Inflammatory macrophage treated with lipopolysaccharide for 4 hours (primary cell): ENCODE data around the gene HTRA3.

ENCODE experiments used
- DNase-seq: peaks from one replicate; pipeline ENCODE4 v3.0.0-alpha.2; 2020

HTRA3 gene

DNA sequence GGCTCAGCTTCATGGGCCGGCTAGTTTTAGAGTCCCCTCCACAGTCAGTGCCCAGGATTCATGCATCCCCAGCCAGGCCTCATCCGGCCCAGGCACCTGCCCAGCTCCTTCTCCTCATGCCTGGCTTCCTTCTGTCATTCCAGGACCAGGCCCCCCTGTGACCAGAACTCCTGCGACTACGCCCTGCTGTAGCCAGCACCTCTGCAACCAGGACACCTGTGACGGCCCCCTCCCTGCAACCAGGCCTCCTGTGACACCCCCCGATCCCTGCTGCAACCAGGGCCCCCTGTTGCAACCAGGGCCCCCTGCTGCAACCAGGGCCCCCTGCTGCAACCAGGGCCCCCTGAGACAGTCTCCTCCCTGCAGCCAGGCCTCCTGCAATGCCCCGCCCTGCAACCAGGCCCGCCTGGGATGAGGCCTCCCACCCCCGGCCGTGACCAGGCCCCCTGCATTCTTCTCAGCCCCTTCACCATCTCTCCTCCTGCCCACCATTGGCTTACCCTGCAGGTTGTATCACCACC lies 46.8 kb downstream of the HTRA3 start:
- no peak for DNase-seq

DNA sequence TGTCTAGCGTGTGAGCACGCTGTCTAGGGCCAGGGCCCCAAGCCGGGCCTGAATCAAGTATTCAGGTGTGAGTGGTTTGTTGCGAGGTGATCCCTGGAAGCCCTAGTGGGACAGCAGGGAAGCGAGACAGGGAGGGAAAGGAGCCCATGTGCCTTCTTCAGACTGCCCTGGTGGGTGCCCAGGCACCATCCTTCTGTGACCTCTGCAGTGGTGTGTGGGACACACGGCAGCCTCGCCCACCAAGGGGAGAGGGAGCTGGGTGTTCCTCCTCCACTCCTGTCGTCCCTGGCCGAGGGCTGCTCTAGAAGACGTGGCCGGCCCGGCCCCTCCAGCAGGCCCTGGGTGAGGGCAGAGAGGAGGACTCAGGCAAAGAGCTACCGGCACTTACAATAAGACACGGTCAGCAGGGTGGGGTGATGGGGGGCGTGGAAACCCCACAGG lies 47.4 kb downstream of the HTRA3 start:
- DNase-seq = no peak

DNA sequence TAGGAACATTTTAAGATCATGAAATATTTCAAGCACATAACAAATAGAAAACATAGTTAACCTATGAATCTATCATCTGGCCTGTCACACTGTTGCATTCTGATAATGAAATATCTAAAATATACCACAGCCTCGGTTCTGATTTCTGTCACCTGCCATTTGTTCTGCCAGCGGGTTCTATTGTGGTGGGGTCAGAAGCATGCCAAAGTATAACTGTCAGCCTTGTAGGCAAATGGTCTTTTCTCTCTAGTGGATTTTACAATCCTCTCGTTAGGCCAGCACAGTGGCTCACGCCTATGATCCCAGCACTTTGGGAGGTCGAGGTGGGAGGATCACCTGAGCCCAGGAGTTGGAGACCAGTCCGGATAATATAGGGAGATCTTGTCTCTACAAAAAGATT lies 47.9 kb downstream of the HTRA3 start:
- DNase-seq = no peak

DNA sequence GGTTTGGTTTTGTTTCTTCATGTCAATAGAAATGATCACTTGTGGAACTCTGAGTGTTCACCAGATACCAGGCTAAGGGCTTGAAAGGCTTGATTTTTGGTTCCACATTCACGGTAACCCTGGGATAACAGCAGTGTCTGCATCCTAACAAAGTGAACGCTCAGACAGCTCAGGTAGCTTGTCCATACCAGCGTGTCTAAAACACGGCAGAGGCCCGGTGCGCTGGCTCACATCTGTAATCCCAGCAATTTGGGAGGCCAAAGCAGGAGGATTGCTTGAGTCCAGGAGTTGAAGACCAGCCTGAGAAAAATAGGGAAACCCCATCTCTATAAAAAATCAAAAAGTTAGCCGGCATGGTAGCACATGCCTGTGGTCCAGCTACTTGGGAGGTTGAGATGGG lies 49.0 kb downstream of the HTRA3 start:
- no peak for DNase-seq

DNA sequence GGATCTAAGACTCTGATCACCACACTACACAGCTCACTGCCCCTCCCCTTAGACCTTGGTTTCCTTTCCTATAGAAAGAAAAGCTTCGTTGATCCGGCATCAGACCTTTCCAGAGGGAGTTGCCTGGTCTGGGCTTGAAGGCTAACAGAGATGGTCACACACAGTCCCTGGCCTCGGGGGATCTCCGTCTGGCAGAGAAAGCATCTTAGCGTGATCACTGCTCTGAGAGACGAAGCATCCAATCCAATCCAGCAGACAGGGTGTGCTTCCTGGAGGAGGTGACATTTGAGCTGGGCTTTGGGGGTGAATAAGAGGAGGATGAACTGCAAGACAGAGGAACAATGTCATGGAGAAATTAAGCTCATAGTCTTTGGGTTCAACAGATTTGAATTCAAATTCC lies 49.5 kb downstream of the HTRA3 start:
- DNase-seq = no peak

DNA sequence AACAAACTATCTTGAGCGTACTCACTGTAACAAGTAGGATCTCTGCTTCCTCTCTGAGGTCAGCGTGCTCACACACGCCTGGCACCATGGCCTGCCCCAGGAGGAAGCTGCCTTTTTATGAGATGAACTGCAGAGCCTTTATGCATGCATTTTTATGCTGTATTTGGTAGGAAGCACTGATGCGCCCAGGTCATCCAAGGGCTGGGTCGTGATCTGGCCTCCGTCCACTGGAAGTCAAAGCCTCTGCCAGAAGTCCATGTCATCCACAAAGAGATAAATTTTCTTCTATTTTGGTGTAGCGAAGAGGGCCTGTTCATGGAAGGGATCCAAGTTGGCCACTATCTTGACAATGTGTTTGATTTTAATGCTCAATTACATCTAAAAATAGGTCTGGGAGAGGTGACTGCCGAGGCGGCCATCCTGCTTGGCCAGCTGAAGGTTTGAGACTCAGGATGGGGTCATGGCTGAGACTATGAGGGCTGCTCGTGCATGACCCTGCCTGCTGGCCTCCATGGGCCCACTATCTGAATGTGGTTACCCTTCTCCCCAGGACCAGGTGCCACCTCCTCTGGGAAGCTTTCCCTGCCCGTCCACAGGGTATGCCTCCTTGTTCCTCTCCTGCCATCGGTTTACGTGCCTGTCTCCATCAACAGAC lies 50.3 kb downstream of the HTRA3 start:
- DNase-seq = peak; percentile 43

DNA sequence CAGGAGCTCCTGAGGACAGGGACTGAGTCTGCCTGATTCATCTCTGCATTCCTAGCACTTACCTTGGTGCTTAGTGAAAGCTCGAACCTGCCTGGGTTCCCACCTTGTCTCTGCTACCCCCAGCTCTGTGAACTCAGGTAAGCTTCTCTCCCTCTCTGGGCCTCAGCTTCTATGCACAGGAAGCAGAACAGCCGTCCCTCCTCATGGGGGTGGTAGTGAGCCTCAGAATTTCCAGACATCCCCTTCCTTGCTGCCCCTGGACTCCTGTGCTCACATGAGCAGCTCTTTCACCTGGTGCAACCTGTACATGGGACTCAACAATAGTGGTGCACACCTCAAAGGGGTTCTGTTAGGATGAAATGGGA lies 50.8 kb downstream of the HTRA3 start:
- DNase-seq = no peak

DNA sequence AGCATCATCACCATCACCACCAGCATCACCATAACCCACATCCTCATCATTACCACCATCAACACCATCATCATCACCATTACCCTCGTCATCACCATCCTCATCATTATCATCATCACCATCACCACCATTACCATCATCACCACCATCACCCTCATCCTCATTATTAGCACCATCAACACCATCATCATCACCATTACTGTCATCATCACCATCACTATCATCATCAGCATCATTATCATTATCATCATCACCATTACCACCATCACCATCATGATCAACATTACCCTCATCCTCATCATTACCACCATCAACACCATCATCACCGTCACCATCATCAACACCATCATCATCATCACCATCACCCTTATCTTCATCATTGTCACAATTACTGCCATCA lies 51.7 kb downstream of the HTRA3 start:
- no peak for DNase-seq

DNA sequence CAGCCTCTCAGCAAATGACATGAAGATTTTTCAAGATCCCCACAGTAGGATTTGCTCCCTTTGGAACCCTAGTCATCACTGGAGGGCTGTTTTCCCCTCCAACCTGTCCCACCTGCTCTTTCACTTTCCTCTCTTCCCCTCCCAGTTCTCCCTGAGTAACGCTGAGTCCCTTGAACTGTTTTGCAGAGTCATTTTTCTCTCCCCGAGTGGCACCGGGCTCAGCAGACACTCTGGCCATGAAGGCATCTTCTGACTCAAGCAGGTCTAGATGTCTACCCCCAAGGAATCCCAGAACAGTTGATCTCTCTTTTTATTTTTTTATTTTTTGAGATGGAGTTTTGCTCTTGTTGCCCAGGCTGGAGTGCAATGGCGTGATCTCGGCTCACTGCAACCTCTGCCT lies 52.2 kb downstream of the HTRA3 start:
- DNase-seq = no peak

DNA sequence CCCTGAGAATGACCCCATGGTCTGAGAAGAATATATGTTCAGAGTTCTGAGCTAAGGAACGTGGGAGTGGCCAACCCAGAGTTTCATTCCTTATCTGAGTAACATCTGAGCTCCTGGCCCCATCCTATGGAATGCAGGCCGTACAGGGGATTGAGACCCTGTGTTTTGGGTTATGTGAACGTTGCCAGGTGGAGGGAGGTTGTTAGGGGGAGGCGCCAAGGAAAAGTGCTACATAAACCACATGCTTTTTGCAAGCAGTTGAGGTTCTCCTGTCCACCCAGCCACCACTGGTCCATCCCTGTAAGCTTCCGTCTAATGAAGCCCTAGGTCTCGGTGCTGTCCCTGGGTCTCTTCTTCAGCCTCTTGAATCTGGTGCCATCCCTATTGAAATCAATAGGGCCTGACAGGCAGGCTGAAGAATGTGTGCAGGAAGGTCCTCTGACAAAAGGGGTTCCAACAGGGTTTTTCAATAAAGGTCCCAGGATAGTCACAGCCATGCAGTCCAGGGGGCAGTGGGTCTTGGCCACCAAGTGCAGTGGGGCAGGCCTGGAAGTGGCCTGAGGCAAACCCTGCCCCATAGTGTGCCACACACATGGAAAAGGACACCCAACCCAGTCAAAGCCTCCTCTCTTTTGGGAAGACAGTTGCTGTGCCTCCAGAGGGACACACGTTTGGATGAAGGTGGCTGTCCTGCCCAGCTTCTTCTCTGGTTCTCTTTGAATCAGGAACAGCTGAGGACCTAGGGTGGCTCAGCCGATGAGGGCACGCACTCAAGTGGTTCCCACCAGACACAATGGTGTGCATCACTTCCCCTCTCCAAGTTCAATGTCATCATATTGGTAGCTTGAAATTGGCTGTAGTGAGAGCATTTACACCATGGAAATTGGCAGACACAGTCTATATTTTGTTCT lies 53.5 kb downstream of the HTRA3 start:
- DNase-seq = no peak

DNA sequence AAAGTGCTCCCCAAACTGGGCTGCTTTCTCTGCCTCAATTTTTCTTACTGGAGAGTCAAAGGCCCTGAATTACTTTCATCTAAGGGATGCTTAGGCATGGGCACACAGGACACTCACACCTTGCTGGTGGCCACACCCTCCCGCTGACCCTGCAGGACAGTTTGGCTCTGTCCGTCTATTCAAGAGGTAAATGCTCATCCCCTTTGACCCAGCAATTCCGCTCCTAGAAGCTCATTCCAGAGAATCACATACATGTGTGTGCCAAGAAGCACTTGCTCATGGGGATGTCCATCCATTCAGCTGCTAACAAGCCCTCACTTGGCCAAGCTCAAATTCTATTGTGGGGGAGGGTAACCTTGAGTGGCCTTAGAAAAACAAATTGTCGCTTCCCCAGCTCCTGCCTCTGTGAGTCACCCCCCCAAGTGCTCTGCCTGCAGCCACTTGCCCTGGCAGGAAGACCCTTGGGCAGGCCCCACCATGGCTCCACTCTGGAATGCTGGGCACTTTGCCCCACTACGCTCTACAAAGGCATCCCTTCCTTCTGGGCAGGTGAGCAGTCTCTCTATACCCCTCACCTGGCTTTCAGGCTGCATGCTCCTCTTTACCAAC lies 54.5 kb downstream of the HTRA3 start:
- DNase-seq = no peak

DNA sequence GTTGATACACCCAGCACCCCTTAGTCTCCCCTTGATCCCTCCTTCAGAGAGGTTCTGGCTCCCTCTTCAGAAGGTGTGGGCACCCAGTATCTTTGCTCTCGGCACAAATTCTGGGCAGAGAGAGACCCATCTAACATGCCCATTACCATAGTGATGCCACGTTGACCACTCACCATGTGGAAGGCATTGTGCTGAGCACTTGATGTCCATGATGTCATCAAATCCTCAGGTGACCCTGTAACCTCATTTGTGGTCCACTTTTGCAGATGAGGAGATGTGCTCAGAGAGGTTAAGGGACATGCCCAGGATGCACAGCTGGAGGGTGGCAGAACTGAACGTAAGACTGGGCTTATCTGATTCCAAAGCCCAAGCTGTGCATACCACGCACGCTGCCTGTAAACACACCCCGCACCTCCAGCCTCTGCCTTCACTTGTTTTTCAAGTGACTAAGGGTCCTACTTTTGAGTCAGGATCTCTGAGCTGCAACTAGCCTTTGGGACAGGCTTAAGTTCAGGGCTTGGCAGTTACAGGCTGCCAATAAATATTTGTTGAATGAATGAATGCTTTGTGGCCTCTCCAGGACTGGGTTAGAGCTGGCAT lies 55.2 kb downstream of the HTRA3 start:
- DNase-seq = no peak

DNA sequence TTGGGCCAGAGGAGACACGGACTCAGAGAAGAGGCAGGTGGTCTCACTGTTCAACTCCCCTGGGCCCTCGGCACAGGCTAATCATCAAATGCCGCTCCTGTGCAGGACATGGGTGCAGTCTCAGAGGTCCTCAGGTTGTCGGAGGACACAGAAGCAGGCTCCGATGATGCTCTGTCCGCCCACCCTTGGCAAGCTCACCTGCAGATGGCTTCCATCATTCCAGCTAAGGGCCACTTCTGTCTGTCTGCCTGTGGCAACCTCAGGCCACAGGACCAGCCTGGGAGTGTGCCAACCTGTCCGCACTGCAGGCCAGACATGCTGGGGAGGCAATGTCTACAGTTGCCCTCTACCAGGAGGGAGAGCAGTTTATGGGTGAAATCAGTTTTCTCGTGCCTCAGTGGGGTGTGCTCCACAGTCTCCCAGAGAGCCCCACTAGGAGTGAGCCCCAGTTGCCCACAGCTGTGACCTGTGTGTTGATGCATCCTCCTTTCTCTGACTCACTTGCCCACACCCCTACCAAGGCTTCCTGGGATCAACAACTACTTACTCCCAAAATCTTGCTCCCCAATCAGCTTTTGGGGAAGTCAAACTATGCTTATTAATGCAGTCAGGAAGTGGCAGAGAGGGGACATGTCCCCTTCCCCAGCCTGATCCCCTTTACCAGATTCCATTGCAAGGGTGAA lies 55.9 kb downstream of the HTRA3 start:
- DNase-seq = no peak

DNA sequence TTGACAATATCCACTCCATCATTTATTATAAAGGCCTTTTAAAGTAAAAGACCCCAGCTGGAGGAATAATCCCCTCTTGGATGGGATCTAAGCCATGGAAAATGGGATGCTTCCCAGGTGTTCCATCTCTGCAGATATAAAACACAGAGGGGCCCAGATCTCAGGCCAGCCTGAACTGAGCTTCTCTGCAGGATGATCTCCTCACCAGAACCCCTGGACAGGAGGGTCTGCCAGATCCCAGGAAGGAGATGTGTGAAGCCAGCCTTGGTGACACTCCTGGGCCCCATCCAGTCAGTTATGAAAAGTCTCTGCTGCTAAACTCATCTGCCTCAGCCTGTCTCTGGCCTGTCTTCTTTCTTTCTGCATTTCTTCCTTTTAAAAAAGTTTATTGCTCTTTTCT lies 56.7 kb downstream of the HTRA3 start:
- no peak for DNase-seq

DNA sequence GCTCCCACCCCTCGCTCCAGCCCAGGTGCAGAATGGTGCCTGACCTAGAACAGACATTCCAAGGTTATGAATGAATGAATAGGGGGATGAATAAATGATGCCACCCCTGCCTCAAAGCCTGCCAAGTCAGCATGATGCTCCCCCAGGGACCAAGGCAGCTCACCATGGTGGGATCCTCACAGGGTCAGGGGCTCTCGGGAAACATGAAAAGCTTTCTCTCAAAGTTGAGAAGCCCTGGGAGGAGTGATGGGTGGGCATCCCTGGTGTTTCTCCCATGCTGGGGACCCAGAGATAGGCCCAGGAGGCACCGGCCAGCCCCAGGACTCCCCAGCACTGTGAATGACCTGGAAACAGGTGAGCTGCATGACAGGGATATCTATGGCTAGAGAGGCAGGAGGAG lies 58.9 kb downstream of the HTRA3 start:
- no peak for DNase-seq

DNA sequence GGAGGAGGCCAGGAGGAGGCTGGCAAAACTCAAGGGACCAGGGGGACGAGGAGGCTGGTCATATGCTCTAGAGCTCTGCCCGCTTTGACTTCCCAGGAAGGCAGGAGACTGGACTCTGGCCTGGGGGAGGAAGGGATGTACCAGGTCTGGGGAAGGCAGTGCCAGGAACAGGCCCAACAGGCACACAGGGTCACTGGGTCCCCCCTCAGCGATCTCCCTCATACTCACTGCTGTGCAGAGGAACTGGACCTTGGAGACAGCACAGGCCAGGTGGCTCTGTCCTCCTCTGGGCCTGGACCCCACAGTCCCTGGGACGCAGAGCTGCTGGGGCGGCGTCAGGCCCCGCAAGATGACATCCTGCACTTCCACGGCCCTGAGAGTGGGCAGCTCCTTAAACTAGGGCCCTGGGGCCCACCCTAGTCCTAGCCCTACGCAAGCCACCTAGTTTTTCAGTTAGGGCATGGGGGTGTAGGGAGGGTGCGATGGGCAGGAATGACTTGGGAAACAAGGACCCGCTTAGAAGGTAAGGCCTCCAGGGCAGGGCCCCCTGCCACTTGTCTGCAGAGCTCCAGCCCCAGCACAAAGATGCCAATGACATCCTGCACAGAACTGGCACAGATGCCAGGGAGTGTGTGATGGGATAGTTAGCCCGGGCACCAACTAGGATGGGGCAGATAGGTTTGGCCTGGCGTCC lies 59.5 kb downstream of the HTRA3 start:
- no peak for DNase-seq

DNA sequence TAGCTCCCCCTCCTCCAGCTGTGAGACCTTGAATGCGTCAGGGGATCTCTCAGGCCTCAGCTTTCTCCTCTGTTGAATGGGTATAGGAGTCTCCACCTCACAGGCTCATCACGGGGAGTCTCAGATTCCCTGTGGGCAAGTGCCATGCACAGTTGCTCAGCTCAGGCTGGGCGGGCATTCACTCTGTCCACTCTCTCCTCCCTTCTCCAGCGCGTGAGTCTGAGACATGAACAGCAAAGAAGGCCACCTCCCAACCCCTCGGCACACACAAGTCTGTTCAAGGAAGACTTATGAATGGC lies 60.0 kb downstream of the HTRA3 start:
- DNase-seq = no peak

DNA sequence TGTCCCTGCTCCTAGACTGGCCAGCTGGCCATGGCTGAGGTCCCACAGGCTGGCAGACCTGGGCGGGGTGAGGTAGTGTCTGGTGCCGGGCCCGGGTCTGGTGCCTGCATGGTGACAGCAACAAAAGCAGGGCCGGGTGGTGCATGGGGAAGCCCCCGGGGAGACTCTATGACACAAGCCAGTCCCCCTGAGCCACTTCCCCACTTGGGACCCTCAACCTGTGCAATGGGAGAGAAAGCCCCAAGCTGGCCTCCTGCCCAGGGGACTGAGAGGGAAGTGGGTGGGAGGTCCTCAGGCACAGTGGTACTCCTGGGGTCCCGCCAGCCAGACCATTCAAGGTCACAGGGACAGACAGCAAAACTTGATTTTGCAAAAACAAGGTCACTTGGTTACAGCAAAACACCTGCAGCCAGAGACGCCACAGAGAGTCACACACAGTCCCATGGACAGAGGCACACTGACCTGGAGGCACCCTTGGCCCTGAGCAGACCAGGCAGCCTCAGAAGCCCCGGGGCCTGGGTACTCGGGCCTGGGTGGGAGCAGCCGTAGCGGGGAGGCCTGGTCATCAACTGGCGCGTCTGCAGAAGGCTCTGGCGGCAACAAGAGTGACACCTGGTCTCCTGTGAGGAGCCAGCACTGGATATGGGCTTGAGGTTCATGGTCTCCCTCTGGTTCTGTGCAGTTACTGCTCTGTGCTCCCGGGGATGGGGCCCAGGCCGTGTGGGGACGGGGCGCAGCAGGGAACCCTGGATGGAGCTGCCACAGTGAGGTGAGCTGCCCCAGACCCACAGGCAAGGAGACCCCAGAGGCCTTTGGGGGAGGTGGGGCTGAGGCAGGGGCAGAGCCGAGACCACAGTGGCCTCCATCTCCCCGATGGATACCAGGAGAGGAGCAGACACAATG lies 60.6 kb downstream of the HTRA3 start:
- DNase-seq = no peak

DNA sequence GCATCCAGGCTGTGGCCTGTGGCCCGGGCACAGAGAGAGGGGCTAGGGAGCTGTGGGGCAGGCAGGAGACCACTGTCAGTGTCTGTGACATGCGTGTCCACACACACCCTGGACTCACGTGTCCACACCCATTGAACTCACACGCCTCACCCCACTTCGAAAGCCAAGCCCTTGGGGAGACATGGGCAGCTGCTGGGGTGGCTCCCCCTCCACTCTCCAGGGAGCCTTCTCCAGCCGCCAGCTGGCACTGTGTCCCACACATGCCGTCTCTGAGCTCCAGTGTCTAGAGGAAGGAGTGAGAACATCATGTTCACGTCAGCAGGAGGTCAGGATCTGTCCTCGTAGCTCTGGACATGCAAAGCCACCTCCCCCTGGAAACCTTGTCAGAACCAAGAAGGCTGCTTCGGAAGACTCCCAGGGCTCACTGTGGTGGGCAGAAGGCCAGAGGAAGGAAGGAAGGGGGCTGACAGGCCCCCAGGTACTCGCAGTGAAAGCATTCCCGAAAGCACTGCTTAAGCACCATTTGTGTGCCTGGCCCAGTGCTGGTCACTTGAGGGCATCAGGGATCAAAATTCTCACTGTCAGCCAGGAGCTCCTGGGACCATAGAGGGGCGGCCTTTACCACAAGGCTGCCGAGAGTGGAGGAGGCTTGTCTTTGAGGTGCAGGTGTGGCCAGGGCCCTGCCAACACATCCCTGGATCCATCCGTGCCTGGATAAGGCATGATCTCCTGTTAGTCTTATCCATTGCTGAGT lies 61.4 kb downstream of the HTRA3 start:
- no peak for DNase-seq

DNA sequence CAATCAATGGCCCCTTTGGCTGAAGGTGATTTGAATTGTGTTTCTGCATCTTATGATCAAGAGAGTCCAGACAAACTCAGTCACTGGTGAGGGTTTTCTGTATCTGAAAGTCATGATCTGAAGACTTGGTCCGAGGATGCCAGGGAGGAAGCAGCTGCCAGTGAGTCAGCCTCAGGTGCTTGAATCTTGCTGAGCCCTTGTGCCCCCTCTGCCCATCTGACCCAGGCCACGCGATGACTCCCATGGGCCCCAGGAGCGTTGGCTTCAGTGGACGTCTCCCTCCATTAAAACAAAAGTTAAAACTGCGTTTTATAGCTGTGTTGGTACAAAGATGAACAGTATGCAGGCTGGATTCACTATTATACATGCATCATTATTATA lies 62.0 kb downstream of the HTRA3 start:
- no peak for DNase-seq
